GM12892 (cell line): ENCODE data around the gene GALNT2.

ENCODE experiments used
- POLR2A ChIP-seq: IDR thresholded peaks from 2 replicates; pipeline ENCODE4 v1.6.1; 2011; ENCODE audit warnings: low read depth, low read length, control low read depth
- POLR2AphosphoS5 ChIP-seq: IDR thresholded peaks from 2 replicates; pipeline ENCODE4 v1.6.1; 2011; ENCODE audit warnings: low read depth, low read length, control low read depth
- TAF1 ChIP-seq: IDR thresholded peaks from 2 replicates; pipeline ENCODE4 v1.6.1; 2011; ENCODE audit warnings: low read depth, mild to moderate bottlenecking, control low read depth, low read length, borderline replicate concordance

DNA sequence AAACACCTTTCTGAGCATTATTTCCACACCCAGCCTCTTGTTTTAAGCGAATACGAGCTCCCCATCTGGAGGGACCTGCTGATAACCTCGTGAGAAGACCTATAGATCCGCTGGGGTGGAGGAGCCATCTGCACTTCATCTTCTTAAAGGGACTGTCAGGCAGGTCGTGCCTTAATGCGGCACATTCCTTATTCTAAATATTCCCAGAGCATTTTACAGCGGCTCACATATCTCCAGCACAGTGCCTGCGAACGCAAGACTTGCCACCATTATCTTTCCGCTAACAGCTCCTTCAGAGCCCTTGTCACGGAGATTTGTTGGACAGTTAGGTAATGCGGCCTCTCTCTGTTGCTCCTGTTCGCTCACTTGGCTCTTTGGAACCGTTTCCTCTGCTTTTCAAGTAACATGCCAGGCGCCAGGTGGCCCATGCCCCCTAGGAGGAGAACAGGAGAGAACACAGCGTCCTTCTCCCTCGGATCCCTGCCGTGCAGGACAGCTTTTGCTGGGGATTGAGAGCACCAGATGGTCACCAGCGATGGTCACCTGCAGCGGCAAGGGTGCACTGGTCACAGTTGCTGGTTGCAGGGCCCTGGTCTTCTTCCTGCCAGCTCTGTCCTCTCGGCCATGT lies 196.6 kb downstream of the GALNT2 start:
- TF ChIP-seq POLR2AphosphoS5, result no peak
- no peak for TF ChIP-seq POLR2A
- TF ChIP-seq TAF1, result no peak
